SKM-1 (cell line): ENCODE results near the gene PPP1R36.
A peak's percentile ranks its signal among the peaks of the same experiment; 100 is the strongest.
"Not testable (repeated sequence)": the region's sequence is repeated elsewhere in the genome, so short reads cannot be mapped to it uniquely, and the experiment has no call there.

ENCODE experiments used
- DNase-seq: peaks from one replicate; lab custom pipeline; 2025; ENCODE audit not compliant: unreplicated experiment; lab: John Stamatoyannopoulos, UW

Gene PPP1R36

DNA sequence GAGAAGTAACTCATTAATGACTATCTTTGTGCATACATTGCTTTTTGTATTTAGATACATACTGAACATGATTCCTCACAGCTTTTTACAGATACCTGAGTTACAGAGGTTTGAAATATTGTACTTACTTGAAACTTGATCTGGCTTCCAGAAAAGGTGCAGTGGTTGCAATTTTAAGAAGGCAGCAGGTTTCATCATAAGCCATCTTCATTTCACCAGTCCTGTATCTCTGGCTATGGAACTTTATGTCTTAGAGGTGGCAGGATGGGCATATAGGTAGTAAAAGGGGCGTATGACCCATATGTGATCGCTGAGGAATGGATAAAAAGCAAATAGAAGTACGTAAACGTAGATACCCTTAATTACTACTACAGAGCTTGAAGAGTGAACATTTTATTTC, 31.5 kb upstream of the PPP1R36 start:
- DNase-seq = no peak

DNA sequence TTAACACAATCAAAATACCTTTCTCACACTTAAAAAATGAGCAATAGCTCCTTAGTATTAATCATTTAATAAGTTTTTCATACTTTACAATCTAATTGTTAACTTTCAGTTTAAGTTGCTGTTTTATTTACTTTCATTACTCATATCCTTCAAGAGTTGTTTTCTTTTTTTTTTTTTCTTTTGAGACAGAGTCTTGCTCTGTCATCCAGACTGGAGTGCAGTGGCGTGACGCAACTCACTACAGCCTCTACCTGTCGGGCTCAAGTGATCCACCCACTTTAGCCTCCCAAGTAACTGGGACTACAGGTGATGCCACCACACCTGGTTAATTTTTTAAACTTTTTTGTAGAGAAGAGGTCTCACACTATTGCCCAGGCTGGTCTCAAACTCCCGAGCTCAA, 29.1 kb upstream of the PPP1R36 start:
- no peak for DNase-seq

DNA sequence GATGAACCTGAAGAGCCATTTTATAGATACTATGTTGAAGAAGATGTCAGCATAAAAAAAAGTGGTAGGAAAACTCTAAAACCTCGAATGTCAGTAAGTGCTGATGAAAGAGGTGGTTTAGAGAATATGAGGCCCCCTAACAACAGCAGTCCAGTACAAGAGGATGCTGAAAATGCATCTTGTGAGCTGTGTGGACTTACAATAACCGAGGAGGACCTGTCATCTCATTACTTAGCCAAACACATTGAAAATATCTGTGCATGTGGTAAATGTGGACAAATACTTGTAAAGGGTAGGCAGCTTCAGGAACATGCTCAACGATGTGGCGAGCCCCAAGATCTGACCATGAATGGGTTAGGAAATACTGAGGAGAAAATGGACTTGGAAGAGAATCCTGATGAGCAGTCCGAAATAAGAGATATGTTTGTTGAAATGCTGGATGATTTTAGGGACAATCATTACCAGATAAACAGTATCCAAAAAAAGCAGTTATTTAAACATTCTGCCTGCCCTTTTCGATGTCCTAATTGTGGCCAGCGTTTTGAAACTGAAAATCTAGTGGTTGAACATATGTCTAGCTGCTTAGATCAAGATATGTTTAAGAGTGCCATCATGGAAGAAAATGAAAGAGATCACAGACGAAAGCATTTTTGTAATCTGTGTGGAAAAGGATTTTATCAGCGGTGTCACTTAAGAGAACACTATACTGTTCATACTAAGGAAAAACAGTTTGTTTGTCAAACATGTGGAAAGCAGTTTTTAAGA, 27.0 kb upstream of the PPP1R36 start:
- no peak for DNase-seq

DNA sequence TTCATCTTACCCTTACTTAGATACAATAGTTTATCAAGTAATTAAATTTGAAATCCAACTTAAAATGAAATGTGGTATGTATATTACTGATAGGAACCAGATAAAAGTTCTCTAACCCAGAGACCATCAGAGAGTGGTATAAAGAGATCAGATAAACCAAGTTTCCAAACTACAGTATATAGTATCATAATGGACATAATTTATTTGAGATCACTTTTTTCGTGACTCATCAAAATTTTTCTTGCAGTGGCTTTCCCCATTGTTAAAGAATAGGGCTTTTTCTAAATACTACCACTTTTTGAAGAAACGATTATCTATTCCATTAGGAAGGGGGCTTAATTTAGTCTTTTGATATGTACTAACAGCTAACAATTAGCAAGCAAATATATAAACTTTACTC, 24.4 kb upstream of the PPP1R36 start:
- no peak for DNase-seq

DNA sequence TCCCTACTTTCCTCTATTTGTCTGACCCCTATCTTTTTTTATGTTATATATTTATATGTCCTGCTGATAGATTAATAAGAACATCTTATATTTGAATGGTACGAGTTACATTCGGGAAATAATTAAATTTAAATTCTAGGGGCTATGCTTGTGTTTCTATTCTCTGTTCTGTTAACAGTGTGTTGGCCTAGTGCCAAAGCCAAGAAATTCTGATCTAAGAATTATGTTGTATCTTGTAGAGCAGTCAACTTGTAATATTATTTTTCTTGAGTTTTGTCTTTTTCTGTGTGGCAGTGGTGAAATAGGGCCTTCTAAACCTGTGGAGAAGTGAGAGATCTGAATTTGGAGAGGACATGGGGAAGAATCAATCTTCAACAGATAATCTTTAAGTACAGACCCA, 18.2 kb upstream of the PPP1R36 start:
- DNase-seq = no peak

DNA sequence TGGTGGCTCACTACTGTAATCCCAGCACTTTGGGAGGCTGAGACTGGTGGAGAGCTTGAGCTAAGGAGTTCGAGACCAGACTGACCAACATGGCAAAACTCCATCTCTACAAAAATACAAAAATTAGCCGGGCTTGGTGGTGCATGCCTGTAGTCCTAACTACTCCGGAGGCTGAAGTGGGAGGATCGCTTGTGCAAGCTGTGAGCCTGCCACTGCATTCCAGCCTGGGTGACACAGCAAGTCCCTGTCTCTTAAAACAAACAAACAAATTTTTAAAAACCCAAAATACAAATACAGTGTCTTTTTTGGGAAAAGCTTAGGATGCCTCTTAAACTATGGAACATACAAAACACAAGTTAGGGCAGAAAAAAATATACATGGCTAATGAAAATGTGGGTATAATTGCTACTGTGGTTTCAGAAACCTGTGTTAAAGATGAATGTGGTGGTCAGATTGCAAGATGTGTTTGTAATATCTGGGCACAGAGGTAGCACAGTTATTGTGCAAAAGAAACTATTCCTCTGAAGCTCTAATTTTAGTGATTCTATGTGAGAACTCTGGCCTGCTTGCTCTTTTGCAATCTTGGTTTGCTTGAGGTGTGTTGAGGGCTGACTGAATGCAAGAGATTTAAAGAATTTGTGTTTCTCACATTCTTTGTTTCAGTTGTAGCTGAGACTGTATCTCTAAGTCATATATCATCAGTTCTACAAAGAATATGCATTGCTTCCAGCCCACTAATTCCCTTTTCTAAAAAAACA, 13.1 kb upstream of the PPP1R36 start:
- no peak for DNase-seq

DNA sequence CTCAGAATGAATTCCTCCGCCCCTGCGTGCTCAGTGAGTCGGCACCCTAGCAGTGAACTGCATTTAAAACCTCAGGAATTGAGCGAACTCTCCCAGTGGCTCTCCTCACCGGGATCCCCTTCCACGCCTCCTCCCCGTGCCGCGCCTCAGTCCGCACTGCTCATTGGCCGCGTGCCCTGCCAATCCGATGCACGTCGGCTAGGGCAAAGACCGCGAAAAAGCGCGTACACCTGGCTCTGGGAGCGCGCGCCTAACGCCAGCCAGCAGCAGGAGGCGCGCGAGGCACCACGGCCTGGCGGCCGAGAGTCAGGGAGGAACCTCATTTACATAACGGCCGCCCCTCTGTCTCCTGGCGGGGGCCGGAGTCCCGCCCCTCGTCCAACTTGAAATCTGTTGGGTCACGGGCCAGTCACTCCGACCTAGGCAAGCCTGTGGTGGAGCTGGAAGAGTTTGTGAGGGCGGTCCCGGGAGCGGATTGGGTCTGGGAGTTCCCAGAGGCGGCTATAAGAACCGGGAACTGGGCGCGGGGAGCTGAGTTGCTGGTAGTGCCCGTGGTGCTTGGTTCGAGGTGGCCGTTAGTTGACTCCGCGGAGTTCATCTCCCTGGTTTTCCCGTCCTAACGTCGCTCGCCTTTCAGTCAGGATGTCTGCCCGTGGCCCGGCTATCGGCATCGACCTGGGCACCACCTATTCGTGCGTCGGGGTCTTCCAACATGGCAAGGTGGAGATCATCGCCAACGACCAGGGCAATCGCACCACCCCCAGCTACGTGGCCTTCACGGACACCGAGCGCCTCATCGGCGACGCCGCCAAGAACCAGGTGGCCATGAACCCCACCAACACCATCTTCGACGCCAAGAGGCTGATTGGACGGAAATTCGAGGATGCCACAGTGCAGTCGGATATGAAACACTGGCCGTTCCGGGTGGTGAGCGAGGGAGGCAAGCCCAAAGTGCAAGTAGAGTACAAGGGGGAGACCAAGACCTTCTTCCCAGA, 9.3 kb upstream of the PPP1R36 start, which contains the start of gene HSPA2:
HSPA2 (plus strand) TSS at position 534 of the 995 bp plus-strand sequence; CDS start at position 643, 109 bp downstream.
- DNase-seq = peak; percentile 46

DNA sequence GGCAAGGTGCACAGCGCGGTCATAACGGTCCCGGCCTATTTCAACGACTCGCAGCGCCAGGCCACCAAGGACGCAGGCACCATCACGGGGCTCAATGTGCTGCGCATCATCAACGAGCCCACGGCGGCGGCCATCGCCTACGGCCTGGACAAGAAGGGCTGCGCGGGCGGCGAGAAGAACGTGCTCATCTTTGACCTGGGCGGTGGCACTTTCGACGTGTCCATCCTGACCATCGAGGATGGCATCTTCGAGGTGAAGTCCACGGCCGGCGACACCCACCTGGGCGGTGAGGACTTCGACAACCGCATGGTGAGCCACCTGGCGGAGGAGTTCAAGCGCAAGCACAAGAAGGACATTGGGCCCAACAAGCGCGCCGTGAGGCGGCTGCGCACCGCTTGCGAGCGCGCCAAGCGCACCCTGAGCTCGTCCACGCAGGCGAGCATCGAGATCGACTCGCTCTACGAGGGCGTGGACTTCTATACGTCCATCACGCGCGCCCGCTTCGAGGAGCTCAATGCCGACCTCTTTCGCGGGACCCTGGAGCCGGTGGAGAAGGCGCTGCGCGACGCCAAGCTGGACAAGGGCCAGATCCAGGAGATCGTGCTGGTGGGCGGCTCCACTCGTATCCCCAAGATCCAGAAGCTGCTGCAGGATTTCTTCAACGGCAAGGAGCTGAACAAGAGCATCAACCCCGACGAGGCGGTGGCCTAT, 8.3 kb upstream of the PPP1R36 start:
- no peak for DNase-seq

DNA sequence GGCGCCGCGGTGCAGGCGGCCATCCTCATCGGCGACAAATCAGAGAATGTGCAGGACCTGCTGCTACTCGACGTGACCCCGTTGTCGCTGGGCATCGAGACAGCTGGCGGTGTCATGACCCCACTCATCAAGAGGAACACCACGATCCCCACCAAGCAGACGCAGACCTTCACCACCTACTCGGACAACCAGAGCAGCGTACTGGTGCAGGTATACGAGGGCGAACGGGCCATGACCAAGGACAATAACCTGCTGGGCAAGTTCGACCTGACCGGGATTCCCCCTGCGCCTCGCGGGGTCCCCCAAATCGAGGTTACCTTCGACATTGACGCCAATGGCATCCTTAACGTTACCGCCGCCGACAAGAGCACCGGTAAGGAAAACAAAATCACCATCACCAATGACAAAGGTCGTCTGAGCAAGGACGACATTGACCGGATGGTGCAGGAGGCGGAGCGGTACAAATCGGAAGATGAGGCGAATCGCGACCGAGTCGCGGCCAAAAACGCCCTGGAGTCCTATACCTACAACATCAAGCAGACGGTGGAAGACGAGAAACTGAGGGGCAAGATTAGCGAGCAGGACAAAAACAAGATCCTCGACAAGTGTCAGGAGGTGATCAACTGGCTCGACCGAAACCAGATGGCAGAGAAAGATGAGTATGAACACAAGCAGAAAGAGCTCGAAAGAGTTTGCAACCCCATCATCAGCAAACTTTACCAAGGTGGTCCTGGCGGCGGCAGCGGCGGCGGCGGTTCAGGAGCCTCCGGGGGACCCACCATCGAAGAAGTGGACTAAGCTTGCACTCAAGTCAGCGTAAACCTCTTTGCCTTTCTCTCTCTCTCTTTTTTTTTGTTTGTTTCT, 7.6 kb upstream of the PPP1R36 start:
- no peak for DNase-seq

DNA sequence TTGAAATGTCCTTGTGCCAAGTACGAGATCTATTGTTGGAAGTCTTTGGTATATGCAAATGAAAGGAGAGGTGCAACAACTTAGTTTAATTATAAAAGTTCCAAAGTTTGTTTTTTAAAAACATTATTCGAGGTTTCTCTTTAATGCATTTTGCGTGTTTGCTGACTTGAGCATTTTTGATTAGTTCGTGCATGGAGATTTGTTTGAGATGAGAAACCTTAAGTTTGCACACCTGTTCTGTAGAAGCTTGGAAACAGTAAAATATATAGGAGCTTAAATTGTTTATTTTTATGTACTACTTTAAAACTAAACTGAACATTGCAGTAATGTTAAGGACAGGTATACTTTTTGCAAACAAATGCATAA, 6.9 kb upstream of the PPP1R36 start:
- no peak for DNase-seq

DNA sequence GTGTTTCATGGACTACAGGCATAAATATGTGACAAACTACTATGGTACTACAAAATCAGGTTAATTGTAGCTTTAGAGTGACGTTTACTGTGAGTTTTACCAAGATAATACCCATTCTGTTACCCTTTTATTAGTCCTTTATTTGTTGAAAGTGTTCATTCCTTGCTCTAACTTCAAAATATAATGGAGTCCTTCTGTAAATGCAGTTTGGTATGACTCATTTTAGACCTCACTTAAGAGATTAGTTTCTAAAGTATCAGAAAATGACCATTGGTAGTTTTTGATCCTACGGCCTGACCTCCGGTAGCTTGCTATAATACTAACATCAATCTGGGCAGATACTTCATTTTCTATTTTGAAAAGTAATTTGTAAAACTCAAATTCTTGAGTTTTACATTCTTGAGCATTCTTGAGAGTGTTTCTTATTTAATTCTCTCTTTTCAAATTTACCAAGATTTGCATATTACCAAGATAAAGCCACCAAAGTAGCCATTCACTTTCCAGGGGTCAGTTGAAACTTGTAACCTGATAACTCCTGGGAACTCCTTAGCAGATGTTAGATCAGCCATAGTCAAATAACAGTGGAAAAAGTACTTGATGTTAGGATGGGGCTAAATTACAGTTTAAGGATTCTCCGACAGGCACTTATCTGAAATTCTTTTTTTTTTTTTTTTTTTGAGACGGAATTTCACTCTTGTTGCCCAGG, 5.0 kb upstream of the PPP1R36 start:
- no peak for DNase-seq

DNA sequence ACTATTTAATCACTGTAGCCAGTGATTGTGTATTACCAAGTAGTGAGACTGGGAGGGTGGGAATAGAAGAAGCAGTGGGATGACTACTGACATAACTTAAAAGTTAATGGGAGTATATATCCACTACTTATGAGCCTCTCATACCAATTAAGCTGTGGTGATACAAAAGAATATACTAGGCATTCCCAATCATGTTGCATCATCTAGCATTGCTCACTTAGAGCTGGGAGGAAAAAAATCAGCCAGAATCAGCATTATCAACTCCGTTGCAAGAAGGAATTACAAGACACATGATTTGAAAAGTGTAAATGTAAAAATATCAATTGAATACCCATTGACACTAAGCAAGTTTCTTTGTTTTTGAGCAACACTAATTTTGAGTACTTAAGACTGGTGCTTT, 745 bp upstream of the PPP1R36 start:
- DNase-seq = no peak

DNA sequence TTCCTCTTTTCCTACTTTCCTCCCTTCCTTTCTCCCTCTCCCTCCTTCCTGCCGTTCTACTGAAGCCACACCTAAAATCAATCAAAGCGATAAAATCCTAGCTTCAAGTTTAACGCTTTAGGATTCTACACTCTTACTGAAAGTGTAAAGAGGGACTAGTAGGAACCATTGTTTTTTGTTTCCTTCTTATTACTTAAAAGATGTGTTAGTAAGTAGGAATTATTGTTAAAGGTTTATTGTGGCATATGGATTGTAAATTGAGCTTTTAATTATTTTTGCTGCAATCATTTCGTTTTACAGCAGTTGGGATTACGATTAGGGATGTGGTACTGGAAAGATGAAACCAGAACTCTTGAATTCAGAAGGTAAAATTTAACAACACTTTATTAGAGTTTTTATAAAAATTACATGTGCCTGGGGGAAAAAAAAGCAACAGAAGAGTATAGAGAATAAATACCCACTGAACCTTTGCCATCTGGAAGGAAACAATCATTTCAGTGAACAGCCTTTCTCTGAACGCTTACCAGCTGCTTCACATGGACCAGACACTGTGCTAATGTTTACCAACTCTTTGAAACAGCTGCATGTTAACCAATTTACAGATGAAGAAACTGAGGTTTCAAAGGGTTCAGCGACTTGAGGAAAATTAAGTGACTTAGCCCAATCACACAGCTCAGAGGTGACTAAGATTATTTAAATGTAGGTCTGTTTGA, 1.0 kb downstream of the PPP1R36 start:
- no peak for DNase-seq

DNA sequence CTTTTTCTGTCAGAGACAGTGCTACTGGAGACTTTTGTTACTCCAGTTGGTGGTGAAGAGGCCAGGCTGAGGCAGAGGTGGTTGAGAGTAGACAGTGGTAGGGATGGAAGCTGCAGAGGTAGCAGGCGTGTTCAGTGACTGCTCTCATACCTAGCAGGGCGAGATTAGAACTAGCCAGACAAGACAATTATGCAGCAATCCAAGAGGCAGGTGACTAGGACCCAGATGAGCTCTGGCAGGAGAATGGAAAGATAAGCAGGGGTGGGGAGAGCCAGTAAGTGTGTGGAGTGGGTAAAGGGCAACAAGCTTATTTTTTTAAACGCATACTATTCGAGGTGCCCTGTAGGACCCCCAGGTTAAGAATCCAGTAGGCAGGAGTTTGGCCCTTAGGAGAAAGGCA, 4.8 kb downstream of the PPP1R36 start:
- no peak for DNase-seq

DNA sequence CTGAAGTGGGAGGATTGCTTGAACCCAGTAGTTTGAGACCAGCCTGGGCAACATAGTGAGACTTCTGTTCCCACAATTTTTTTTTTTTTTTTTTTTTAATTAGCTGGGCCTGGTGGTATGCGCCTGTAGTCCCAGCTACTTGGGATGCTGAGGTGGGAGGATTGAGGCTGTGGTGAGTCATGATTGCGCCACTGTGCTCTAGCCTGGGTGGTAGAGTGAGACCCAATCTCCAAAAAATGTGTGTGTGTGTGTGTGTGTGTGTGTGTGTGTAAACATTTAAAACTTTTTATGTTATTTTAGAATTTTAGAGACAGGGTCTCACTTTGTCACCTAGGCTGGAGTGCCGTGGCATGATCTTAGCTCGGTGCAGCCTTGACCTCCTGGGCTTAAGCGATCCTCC, 6.8 kb downstream of the PPP1R36 start:
- DNase-seq = no peak

DNA sequence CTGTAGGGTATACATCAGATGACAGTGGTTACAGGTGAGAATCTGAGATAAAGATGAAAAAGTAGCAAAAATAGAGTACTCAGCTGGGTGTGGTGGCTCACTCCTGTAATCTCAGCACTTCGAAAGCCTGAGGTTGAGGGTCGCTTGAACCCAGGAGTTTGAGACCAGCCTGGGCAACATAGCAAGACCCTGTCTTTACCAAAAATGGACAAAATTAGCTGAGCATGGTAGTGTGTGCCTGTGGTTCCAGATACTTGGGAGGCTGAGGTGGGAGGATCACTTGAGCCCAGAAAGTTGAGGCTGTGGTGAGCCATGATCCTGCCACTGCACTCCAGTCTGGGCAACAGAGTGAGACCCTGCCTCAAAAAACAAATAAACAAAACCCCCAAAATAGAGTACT, 8.5 kb downstream of the PPP1R36 start:
- not testable (repeated sequence) for DNase-seq

DNA sequence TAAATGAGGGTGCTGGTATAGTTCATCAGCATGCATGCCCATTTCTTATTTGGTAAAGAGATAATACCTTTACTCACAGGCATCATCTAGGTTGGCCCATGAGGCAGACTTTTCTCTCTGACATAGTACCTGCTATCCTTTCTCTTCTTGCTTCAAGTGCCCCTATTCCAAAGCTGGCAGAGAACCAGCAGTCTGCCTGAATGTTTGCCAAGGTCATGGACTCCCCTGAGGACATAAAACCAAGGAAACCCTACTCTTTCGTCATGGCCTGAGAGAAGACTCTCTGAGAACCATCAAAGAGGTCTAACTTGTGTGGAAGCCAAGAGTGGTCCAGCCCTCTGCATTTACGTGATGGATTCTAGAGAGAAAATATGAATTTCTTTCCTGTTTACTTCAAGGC, 11.9 kb downstream of the PPP1R36 start:
- no peak for DNase-seq

DNA sequence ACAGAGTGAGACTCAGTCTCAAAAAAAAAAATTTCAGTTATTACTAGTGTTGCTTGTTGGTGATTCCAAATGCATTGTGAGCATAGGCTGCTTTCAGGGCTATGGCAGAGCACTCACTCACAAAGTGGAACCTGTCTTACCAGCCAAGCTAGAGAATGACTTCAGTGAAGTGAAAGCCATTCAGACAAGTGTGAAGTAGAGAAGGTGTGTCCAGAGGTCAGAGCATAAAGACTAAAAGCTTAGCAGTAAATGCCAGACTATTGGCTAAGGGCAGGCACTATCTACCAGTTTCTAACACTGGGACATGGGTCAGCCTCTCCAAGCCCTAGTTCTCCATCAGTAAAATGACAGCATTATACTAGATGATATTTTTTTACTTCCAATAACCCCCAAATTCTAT, 12.7 kb downstream of the PPP1R36 start:
- no peak for DNase-seq

DNA sequence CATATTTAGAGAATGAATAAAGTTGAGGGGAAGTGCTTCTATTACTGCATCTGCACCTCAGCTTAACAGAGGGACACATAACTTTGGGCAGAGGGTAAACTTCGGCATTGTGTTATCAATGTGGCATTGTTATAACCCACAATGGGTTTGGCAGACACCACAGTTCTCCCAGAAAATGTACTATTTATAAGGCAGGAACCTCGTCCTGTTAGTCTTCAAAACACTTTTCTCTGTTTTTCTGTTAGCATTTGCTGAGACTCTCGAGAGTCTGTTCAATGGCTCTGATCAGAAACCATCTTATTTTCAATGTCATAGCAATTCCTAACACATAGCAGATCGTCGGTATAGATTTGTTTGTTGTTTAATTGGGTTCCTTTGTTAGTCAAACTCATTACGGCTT, 13.9 kb downstream of the PPP1R36 start:
- no peak for DNase-seq
